Lung (tissue), 16 donors: Measurements from ENCODE around the gene PRKCA. TPM values are rescaled to one million over a fixed set of nuclear protein-coding genes. Genes with fewer than 3 reads are reported as not detected.
"Not testable (repeated sequence)": the region's sequence is repeated elsewhere in the genome, so short reads cannot be mapped to it uniquely, and the experiment has no call there.

Experiments used
- ATAC-seq: fragments of 200-7000 bp; cut with Tn5 transposase; one replicate; pipeline ENCODE4 v1.9.1; 2020; ENCODE audit warnings: moderate number of reproducible peaks; ENCODE audit not compliant: insufficient read depth, low FRiP score
- DNase-seq, 3 donors: peaks; one replicate each; pipeline ENCODE4 v3.0.0-alpha.2; 2013 to 2017
- H3K27ac ChIP-seq, 2 donors: one replicate each; pipeline ENCODE4 v1.5.1; 2013; ENCODE audit warnings: mild to moderate bottlenecking in 2 of 2, moderate library complexity in 2 of 2, control low read depth in 1 of 2, inconsistent platforms in 1 of 2, low read depth in 1 of 2, low read length in 1 of 2
- H3K27me3 ChIP-seq, 3 donors: one replicate each; pipeline ENCODE4 v1.5.1; 2013; ENCODE audit warnings: low read length in 2 of 3; ENCODE audit not compliant: control insufficient read depth in 3 of 3, insufficient read depth in 3 of 3
- H3K36me3 ChIP-seq, 4 donors: one replicate each; pipeline ENCODE4 v1.5.1; 2013; ENCODE audit warnings: low read length in 4 of 4, mild to moderate bottlenecking in 1 of 4, moderate library complexity in 1 of 4; ENCODE audit not compliant: control insufficient read depth in 4 of 4, insufficient read depth in 4 of 4
- H3K4me1 ChIP-seq, 5 donors: one replicate each; pipeline ENCODE4 v1.5.1; 2013; ENCODE audit warnings: low read length in 5 of 5, mild to moderate bottlenecking in 2 of 5, moderate library complexity in 1 of 5; ENCODE audit not compliant: control insufficient read depth in 5 of 5, insufficient read depth in 5 of 5
- H3K4me3 ChIP-seq: one replicate; pipeline ENCODE4 v1.5.1; 2013; ENCODE audit warnings: mild to moderate bottlenecking, control low read depth, moderate library complexity
- H3K9ac ChIP-seq, 2 donors: one replicate each; pipeline ENCODE4 v1.5.1; 2013; ENCODE audit warnings: low read length in 2 of 2, control low read depth in 1 of 2; ENCODE audit not compliant: insufficient read depth in 1 of 2
- H3K9me3 ChIP-seq, 4 donors: one replicate each; pipeline ENCODE4 v1.5.1; 2013; ENCODE audit warnings: low read length in 3 of 4, mild to moderate bottlenecking in 1 of 4, moderate library complexity in 1 of 4; ENCODE audit not compliant: control insufficient read depth in 4 of 4, insufficient read depth in 3 of 4
- WGBS, 2 donors: extraction: QIAGEN DNeasy Blood & Tissue Kit; methylation state at CpG; one replicate each; pipeline ENCODE4 v1.1.7; 2013; 5-methylcytosine and 5-hydroxymethylcytosine counted together
- long read RNA-seq, 5 donors: transcript quantifications; one replicate each; lab custom pipeline, GENCODE V29; 2026
- polyA plus RNA-seq, 2 donors: library from polyadenylated mRNA; stranded (reverse); fragments of 200-250 nt; gene quantifications; one replicate each; pipeline ENCODE4 v1.2.1, GENCODE V29; 2013
- total RNA-seq, 2 donors: library from RNA; depleted of rRNA in 1 of 2; stranded (reverse); fragments of >200 nt in 1 of 2; gene quantifications; one replicate each; pipeline ENCODE4 v1.2.1, GENCODE V29; 2014 to 2021
- TF ChIP-seq, protein P1 (sequence below): IDR thresholded peaks from 2 replicates; pipeline ENCODE4 v1.5.1; 2012; ENCODE audit warnings: mild to moderate bottlenecking; ENCODE audit errors: control extremely low read depth, extremely low read depth
- donor health status: control.
- donor health status: control.
- donor health status: Bipolar disorder and iron deficiency.
- donor health status: healthy.
- donor health status: DM: yes; HTN: yes; CAD: no.

PRKCA gene
- total RNA-seq (10 to 100 TPM; 22.5 to 34.8 TPM), polyA plus RNA-seq (1 to 10 TPM; 3.4 to 5.2 TPM)
- long read RNA-seq, donor 1, full-length matches to known transcripts = 2 of 2 reads
- long read RNA-seq, donor 1, partial matches to known transcripts = 0 of 2 reads
- long read RNA-seq, donor 1, other reads (novel, unspliced or antisense) = 0 of 2 reads
- long read RNA-seq, donor 2 = 0 reads
- long read RNA-seq, donor 3, full-length matches to known transcripts = 2 of 2 reads
- long read RNA-seq, donor 3, partial matches to known transcripts = 0 of 2 reads
- long read RNA-seq, donor 3, other reads (novel, unspliced or antisense) = 0 of 2 reads
- long read RNA-seq, donor 4, full-length matches to known transcripts = 1 of 1 reads
- long read RNA-seq, donor 4, partial matches to known transcripts = 0 of 1 reads
- long read RNA-seq, donor 4, other reads (novel, unspliced or antisense) = 0 of 1 reads
- long read RNA-seq, donor 5, full-length matches to known transcripts = 2 of 2 reads
- long read RNA-seq, donor 5, partial matches to known transcripts = 0 of 2 reads
- long read RNA-seq, donor 5, other reads (novel, unspliced or antisense) = 0 of 2 reads

DNA sequence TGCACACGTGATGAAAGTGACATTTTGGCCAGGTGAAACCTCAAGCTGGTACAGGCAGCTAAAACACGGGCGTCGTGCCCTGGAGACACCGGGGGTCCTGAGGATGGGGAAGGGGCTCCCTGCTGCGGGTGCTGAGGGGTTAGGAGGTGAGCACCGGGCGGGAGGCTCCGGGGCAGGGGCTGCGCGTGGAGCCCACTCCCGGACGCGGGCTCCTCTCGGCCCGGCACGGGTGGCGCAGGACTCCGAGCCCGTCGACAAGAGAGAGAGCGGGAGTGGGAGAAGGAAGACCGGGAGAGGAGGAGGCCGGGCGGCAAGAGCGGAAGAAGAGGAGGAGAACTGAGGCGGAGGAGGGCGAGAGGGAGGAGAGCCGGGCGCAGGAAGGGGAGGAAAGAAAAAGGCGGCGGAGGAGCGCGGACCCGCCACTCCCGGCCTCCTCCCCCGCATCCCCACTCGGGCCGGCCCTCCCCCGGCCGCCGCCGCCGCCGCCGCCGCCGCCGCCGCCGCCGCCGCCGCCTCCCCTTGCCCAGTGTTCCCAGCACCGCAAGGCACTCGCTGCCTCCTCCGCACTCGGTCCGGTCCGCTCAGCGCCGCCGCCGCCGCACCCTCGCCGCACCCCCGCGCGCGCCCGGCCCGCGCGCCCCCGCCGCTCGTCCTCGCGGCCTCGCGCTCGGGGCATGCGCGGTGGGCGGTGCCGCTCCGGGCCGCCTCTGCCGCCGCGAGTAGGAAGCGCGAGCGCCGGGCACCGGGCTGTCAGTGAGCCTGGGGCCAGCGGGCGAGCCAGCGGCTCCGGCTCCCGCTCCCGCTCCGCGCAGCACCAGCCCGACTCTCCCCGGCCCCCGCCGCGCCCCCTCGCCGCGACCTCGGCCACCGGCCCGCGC is at the start of gene PRKCA:
Gene PRKCA (plus strand): TSS at position 750 of the 878 bp plus-strand sequence.
- TF ChIP-seq, protein P1, sequence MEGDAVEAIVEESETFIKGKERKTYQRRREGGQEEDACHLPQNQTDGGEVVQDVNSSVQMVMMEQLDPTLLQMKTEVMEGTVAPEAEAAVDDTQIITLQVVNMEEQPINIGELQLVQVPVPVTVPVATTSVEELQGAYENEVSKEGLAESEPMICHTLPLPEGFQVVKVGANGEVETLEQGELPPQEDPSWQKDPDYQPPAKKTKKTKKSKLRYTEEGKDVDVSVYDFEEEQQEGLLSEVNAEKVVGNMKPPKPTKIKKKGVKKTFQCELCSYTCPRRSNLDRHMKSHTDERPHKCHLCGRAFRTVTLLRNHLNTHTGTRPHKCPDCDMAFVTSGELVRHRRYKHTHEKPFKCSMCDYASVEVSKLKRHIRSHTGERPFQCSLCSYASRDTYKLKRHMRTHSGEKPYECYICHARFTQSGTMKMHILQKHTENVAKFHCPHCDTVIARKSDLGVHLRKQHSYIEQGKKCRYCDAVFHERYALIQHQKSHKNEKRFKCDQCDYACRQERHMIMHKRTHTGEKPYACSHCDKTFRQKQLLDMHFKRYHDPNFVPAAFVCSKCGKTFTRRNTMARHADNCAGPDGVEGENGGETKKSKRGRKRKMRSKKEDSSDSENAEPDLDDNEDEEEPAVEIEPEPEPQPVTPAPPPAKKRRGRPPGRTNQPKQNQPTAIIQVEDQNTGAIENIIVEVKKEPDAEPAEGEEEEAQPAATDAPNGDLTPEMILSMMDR = no peak
- H3K9ac ChIP-seq = peak within 1 kb of the TSS in 1 of 2 donors; percentile 57
- no peaks in the 10 kb centered on the region for H3K27me3 ChIP-seq
- ATAC-seq = peak; percentile 91
- peak; percentile 74 to 89 (median 81) for DNase-seq
- peak within 1 kb of the TSS; percentile 61 for H3K4me3 ChIP-seq
- no peaks in the 10 kb centered on the region for H3K9me3 ChIP-seq
- no peaks in the 10 kb centered on the region for H3K36me3 ChIP-seq
- peak within 1 kb of the TSS; percentile 73 to 79 for H3K27ac ChIP-seq
- H3K4me1 ChIP-seq = peaks cover 0 to 23% (median 9%) of the 10 kb centered on the region in 5 donors
- 1% methylated on average over 47 to 106 of the region's 117 CpGs for WGBS, 2 donors

DNA sequence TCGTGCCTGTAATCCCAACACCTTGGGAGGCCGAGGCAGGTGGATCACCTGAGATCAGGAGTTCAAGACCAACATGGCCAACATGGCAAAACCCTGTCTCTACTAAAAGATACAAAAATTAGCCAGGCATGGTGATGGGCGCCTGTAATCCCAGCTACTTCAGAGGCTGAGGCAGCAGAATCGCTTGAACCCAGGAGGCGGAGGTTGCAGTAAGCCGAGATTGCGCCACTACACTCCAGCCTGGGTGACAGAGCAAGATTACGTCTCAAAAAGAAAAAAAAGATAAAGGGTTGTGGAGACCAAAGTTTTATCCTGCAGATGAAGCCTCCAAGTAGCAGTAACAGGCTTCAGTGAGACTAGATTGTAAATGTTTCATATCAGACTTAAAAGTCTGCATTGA is 49.0 kb upstream of the PRKCA start:
- 59 to 86% methylated on average over 8 of the region's 8 CpGs for WGBS, 2 donors

DNA sequence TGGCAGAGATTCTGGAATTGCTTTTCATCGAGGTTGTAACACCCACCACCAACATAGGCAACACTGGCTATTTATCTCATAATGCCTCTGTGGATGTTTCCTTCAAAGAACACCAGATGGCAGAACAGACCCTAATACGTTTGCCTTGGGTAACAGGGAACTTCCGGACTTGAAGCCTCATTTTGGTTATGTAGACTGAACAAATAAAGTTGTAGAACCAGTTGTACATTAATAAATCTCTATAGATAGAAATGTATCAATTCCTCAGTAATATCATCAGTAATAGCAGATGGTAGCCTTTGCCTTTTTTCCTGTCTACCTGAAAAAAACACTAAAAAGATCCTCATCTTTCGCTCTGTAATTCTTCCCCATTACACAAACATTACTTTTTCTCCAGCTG is 47.3 kb upstream of the PRKCA start:
- no peak overlapping the region for H3K27ac ChIP-seq
- TF ChIP-seq, protein P1 = peak; percentile 69
- H3K9ac ChIP-seq = no peak overlapping the region
- H3K4me1 ChIP-seq = no peaks in the 10 kb centered on the region
- WGBS, 2 donors = 26 to 27% methylated on average over 4 of the region's 4 CpGs
- no peaks in the 10 kb centered on the region for H3K9me3 ChIP-seq
- ATAC-seq (peak; percentile 58), DNase-seq (peak; percentile 37 to 90 (median 87))
- no peaks in the 10 kb centered on the region for H3K36me3 ChIP-seq
- H3K4me3 ChIP-seq = no peak overlapping the region
- H3K27me3 ChIP-seq = no peaks in the 10 kb centered on the region

More for the DNA sequence above, 49.0 kb upstream of the PRKCA start:
- H3K4me1 ChIP-seq, H3K9me3 ChIP-seq, H3K36me3 ChIP-seq, H3K27ac ChIP-seq, ATAC-seq, H3K27me3 ChIP-seq, H3K9ac ChIP-seq, DNase-seq, H3K4me3 ChIP-seq: not testable (repeated sequence)

DNA sequence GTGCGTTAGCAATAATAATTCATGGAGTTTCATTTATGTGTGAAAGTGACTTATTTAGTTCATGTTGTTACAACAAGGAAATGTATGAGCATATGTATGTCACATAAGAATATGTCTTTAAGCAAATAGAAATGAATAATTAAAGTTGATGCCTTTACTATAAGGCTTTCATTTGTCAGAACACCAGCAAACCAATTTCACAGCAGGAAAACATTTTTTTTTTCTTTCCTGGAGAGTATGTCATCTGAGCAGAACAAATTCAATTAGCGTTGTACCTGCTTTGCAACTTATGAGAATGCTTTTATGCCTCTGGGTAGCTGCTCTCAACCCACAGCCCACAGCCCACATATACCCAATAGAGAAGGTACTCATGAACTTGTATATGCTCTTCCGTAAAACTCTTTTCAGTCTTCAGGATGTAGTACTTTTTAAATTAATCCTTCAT is 46.9 kb upstream of the PRKCA start:
- no peak overlapping the region for H3K4me3 ChIP-seq
- H3K36me3 ChIP-seq = no peaks in the 10 kb centered on the region
- ATAC-seq = no peak
- TF ChIP-seq, protein P1 = no peak
- no peaks in the 10 kb centered on the region for H3K9me3 ChIP-seq
- 53 to 56% methylated on average over 3 of the region's 3 CpGs for WGBS, 2 donors
- no peak overlapping the region for H3K27ac ChIP-seq
- H3K9ac ChIP-seq = no peak overlapping the region
- no peaks in the 10 kb centered on the region for H3K4me1 ChIP-seq
- H3K27me3 ChIP-seq = no peaks in the 10 kb centered on the region
- DNase-seq = no peak
